ENCODE measurements around the gene PEF1. TPM values are rescaled to one million over a fixed set of nuclear protein-coding genes. Genes with fewer than 3 reads are reported as not detected.

The PEF1 gene
- total RNA-seq, 1 donor from 2014 or later = 69.9 TPM

DNA sequence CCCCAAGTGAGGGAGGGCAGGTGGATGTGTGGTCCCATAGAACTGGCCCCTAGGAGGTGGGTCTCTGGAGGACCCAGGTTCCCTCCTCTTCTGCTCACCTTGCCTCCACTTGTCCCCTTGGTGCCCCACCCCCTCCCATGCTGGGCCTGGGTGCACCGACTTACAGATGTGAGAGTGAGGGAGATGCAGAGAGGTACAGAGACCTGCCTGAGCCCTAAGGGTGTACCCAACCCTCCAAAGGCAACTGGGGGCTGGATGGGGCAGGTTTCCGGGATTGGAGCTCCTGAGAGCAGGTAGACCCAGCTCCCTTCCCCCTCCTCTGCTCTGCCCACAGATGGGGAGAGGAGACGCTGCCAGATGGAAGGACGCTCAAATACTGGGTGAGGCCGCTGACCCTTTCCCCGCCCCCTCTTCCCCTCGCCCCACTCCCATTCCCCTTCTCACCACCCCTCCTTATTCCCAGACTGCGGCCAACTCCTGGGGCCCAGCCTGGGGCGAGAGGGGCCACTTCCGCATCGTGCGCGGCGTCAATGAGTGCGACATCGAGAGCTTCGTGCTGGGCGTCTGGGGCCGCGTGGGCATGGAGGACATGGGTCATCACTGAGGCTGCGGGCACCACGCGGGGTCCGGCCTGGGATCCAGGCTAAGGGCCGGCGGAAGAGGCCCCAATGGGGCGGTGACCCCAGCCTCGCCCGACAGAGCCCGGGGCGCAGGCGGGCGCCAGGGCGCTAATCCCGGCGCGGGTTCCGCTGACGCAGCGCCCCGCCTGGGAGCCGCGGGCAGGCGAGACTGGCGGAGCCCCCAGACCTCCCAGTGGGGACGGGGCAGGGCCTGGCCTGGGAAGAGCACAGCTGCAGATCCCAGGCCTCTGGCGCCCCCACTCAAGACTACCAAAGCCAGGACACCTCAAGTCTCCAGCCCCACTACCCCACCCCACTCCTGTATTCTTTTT, 58.0 kb downstream of the PEF1 start:
- ATAC-seq = no peak
- DNase-seq = peak; percentile 60
- TF ChIP-seq, protein P1, sequence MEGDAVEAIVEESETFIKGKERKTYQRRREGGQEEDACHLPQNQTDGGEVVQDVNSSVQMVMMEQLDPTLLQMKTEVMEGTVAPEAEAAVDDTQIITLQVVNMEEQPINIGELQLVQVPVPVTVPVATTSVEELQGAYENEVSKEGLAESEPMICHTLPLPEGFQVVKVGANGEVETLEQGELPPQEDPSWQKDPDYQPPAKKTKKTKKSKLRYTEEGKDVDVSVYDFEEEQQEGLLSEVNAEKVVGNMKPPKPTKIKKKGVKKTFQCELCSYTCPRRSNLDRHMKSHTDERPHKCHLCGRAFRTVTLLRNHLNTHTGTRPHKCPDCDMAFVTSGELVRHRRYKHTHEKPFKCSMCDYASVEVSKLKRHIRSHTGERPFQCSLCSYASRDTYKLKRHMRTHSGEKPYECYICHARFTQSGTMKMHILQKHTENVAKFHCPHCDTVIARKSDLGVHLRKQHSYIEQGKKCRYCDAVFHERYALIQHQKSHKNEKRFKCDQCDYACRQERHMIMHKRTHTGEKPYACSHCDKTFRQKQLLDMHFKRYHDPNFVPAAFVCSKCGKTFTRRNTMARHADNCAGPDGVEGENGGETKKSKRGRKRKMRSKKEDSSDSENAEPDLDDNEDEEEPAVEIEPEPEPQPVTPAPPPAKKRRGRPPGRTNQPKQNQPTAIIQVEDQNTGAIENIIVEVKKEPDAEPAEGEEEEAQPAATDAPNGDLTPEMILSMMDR (IDR thresholded peaks at IDR 0.05) = no peak
- Histone ChIP-seq H3K9me3 (no peaks in the 10 kb centered on the region), H3K36me3 (peaks cover 6% of the 10 kb centered on the region), H3K4me1 (peaks cover 59% of the 10 kb centered on the region), H3K27me3 (no peaks in the 10 kb centered on the region), H3K27ac (no peak overlapping the region), H3K4me3 (no peak overlapping the region)
- intact Hi-C loops (cut with DNase I) = no loop called here

DNA sequence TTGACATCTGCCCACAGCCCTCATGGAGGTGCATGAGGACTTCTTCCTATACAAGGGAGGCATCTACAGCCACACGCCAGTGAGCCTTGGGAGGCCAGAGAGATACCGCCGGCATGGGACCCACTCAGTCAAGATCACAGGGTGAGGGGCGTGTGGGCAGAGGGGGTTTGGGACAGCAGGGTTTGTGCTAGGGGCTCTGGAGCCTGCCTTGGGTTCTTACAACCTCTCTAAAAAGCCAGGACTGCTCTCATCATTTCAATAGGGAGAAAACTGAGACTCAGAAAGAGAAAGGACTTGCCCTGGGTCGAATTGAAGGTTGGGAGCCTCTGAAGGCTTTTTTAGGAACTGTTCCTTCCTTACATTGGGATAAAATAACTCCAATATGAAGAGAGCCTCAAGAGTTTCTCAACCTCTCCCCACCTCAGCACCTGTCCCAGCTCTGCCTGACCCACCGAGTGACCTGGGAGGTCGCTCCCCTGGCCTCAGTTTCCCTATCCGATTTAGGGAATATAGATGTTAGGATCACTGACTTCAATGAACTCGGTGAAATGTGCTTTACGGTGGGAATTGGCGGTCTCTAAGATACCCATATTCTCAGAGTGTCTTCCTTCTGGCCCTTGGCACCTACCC, 58.8 kb downstream of the PEF1 start:
- Histone ChIP-seq H3K4me3 (no peak overlapping the region), H3K27ac (no peak overlapping the region), H3K4me1 (peaks cover 59% of the 10 kb centered on the region), H3K36me3 (peaks cover 6% of the 10 kb centered on the region), H3K9me3 (no peaks in the 10 kb centered on the region), H3K27me3 (no peaks in the 10 kb centered on the region)
- ATAC-seq = no peak
- intact Hi-C loops (cut with DNase I) = no loop called here
- TF ChIP-seq, protein P1 (IDR thresholded peaks at IDR 0.05) = no peak
- no peak for DNase-seq

DNA sequence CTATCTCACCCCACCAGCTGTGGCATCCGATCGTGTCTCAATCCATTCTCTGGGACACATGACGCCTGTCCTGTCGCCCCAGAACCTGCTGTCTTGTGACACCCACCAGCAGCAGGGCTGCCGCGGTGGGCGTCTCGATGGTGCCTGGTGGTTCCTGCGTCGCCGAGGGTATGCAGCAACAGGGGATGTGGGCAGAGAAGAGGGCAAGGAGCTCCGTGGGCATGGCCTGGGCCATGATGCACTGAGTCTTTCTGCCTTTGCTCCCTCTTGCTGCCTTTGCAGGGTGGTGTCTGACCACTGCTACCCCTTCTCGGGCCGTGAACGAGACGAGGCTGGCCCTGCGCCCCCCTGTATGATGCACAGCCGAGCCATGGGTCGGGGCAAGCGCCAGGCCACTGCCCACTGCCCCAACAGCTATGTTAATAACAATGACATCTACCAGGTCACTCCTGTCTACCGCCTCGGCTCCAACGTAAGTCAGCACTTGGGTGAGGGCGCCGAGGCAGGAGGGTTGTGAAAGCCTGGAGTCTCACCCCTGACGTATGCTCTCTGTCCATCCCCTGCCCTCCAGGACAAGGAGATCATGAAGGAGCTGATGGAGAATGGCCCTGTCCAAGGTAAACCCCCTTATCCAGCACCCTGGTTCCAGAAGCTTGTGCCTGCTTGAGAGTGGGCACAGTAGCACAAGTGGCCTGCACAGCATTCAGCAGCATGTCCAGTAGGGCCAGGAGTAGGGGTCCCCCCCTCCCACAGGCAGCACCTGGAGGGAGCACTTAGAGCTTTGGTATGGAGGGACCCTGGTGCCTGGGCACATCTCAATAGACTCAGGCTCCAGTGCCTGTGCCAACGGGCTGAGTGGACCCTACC, 59.6 kb downstream of the PEF1 start:
- no peaks in the 10 kb centered on the region for H3K27me3 ChIP-seq
- TF ChIP-seq, protein P1 (IDR thresholded peaks at IDR 0.05) = no peak
- no peaks in the 10 kb centered on the region for H3K9me3 ChIP-seq
- H3K4me1 ChIP-seq = peaks cover 59% of the 10 kb centered on the region
- DNase-seq = peak; percentile 53
- no peak for ATAC-seq
- H3K27ac ChIP-seq = peak overlapping the region; percentile 60
- no peak overlapping the region for H3K4me3 ChIP-seq
- H3K36me3 ChIP-seq = peaks cover 6% of the 10 kb centered on the region
- intact Hi-C loops (cut with DNase I) = no loop called here

DNA sequence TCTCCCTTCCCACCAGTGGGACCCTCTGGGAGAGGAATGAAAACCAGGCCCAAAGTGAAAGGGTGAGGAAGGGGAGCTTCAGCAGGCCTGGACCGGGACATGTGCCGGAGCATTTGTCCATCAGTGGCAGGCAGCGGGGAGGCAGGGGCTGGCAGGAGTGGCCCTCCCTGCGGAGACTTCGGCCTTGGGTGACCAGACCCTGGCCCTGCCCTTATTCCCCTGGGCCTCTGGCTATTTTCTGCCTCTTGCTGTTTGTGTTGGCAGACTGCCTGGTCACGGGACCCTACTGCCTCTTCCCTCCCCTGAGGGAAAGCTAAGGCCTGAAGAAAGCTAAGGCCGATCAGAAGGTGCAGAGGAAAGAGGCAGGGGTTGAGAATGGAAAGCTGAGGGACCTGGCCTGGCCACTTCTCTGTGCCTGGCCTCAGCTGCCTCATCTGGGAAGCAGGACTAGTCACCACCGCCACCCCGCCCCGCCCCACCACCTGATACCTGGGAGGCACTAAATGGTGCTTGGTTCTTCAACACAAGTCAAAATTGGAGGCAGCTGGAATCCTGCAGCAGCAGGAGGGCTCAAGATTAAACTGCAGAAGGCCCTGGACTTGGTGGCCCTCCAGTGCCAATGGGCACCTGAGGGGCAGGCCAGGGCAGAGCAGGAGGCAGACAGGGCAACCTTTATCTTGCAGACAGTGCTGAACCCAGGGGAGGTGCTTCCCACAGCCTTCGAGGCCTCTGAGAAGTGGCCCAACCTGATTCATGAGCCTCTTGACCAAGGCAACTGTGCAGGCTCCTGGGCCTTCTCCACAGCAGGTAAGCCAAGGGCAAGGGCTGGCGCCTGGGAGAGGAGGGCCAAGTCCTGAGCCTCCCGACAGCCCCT, 60.4 kb downstream of the PEF1 start:
- Histone ChIP-seq H3K27ac (peak overlapping the region; percentile 60), H3K4me1 (peaks cover 53% of the 10 kb centered on the region), H3K4me3 (no peak overlapping the region), H3K36me3 (peaks cover 6% of the 10 kb centered on the region), H3K27me3 (no peaks in the 10 kb centered on the region), H3K9me3 (no peaks in the 10 kb centered on the region)
- ATAC-seq (peak; percentile 45), DNase-seq (peak; percentile 85)
- intact Hi-C loops (cut with DNase I) = no loop called here
- TF ChIP-seq, protein P1 (IDR thresholded peaks at IDR 0.05) = no peak
